NCI-H446 (cell line): ENCODE data around the gene RERG.
A peak's percentile ranks its signal among the peaks of the same experiment; 100 is the strongest.

Experiments
- DNase-seq, 2 experiments: peaks; one replicate each; lab custom pipeline; 2025; lab: John Stamatoyannopoulos, UW

The RERG gene

DNA sequence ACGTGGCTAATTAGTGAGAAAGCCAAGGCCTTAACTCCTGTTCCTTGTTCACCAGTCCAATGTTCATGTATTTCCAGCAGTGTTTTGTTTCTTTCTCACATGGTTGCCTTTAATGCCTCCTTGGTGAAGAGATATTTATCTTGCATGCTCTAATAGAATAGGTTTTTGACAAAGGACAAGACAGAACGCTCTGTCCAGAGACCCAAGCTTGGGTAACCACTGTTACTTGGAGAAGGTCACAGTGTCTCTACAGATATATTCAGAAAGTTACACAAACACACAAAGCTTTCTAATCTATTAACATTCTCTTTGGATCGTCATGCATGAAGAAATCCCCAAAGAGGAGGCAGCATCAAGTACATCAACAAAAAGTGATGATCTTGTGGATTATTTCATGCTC, 33.1 kb downstream of the RERG start:
- no peak for DNase-seq

DNA sequence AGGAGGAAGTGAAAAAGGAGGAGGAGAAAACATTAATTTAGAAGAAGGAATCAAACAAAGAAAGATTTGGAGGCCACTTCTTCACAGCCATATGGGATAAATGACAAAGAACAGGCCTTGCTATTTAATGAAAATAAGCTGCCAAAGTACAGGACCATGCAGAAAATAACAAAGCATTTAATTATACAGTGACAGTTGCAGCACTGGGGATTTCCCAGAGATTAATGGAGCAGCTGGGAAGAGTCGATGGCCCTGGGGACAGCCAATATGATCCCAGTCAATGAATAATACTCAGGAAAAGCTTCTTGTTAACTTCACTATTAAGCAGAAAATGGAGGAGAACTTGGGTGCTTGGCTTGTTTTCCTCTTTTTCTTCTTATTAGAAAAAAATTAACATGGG, 34.6 kb downstream of the RERG start:
- DNase-seq = peak in 1 of 2 experiments; percentile 9

DNA sequence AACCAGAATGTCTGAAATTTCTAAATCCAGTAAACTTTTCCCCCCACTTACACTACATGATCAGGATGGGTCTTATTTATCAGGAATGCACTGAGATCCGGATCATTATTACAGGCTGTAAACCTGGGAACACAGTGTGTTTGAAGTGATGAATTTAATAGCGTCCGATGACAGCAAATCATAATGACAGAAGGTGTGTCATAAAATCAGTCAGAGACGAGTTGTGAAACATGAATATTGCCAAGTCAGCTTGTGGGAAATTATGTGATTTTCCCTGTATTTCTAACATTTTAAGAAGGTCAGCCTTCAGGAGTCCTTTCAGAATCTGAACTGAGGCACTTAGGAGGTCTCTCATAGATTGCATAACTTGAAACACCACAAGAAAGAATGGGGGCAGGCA, 36.7 kb downstream of the RERG start:
- no peak for DNase-seq

DNA sequence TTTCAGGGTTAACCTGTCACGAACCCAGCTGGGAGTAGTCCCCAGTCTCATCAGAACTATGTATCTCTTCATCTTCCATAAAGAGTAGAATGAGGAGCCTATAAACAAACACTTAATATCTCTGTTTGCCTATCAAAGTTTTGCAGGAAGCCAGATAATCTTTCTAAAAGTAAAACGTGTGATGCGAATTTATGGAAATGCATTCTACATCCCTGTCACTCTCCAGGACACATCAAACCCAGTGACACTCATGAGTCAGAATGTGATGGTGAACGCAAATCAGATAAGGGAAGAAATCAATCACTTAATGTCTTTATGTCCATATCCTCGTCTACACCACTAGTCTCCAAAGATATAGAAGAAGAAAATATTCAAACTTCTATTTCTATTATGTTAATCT, 37.4 kb downstream of the RERG start:
- DNase-seq = no peak

DNA sequence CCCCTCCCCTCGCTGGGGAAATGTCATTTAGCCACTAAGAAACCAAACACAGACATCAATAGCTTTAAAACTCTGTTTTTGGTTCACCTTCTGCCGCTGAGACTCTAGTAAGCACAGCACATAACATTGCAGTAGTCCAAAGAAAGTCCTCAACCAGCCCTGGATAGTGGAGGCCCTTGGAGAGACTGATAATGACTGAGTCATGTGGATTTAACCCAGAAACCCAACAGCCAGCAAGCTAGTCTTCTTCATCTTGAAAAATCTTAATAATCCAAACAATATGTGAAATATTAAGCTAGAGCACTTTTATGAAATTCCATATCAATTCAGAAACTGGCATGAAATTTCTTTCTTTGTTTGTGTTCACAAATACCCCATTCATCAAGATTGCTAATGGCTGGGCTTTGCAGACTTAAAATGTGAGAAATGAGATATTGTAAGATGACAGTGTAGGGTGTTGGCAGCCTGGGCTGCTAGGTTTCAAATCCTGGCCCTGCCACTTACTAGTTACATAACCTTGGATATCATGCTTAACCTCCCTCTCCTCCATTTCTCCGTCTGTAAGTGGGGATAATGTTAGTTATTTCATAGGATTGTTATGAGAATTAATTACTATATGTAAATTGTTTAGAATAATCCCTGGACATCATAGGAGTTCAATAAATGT, 40.1 kb downstream of the RERG start:
- DNase-seq = no peak

DNA sequence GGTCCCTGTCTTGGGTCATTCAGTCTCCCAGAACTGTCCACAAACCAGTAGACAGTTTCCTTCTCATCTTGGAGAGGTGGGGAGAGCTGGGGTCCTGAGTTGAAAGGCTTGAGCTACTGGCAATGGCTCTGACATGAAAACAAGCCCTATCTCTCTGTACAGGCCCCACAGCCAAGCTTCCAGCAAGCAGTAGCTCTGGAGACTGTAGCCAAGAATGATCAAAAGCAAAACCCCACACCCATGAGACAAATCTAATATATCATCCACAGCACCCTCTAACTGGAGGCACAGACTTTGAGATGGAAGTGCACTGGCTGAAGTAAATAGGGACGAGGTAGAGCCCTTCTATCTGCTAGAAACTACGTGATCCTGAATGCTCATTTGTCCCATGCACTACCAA, 40.9 kb downstream of the RERG start:
- no peak for DNase-seq

DNA sequence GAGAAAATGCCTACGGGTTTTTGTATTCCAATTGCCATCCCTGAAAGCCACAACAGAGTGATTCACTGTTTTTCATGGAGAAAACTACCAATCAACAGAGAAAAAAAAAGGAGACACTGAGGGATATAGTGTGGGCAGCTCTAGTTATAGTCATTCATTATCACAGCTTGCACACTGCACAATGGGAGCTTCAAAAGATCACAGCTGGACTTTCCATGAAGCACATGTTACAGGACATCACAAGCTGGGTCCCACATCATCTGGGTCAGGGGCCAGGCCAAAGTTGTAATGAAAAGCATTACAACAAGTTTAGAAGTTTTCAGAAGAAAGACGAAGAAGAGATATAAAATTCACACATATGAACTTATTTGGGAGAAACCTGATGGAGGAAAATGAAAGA, 41.5 kb downstream of the RERG start:
- DNase-seq = no peak

- no peak for DNase-seq
Measured at GRCh38 chr12:15173142-15173541, 48.1 kb downstream of the RERG start.

GRCh38 chr12:15172060-15172822, 49.0 kb downstream of the RERG start:
- DNase-seq = no peak

GRCh38 chr12:15171012-15171655, 50.1 kb downstream of the RERG start:
- no peak for DNase-seq

DNA sequence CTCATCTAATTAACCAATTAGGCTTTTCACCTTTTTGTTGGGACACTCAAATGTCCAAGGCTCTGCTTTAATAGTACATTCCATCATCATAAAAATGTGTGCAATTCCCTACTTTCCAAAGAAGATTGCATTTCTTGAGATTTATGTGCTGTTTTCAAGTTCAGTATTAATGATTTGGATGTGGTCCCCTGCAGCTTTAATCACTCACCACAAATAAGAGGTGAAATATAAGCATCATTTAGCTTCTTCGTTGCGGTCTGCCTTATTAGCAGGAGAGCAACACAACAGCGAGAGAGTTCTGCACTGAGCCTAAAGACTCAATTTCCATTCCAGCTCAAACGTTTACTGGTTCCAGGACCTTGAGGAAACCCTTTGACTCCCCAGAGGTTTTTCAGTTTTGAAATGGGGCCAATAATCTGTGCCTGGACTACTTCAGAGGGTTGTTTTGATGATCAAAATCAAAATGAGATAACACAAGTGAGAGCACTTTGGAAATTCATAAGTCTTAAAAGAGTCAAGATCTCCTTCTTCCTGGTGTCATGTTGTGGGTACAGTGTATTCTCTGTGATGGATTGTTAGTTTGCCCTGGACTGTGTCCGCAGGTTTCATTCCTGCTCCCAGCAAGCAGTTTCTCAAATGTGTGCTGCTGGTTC, 53.1 kb downstream of the RERG start:
- DNase-seq = no peak

GRCh38 chr12:15165012-15165659, 56.1 kb downstream of the RERG start:
- peak; percentile 21 to 65 for DNase-seq

GRCh38 chr12:15163030-15163976, 57.9 kb downstream of the RERG start:
- no peak for DNase-seq

DNA sequence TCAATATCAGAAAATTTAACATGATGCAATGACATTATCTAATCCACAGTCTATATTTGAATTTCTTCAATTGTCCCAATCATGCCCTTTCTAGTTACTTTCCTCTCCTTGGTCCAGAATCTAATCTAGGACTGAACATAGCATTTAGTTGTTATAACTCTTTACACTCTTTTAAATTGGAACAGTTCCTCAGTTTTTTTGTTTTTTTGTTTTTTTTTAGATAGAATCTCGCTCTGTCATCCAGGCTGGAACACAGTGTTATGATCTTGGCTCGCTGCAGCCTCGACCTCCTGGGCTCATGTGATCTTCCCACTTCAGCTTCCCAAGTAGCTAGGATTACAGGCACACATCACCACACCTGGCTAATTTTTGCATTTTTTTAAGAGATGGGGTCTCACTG, 63.1 kb downstream of the RERG start:
- DNase-seq = no peak

- no peak for DNase-seq
Measured at GRCh38 chr12:15157269-15157671, 63.9 kb downstream of the RERG start.

DNA sequence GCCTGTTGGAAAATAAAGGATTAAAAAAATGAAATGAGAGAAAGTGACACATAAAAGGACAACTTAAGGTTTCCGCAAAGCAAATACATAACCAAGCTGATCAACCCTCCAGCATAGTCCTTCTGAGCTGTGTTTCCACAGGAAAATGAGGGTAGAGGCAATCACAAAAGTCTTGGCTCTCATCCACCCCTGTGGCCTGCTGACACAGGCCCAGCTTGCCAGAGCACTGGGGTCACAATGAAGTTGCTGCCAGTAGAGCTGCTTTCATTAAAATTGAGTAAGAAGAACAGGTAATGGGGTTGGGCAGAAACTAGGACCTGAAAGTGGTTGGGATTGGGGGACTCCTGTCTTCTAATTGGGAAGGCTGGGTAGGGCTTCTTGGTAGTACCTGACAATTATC, 65.9 kb downstream of the RERG start:
- DNase-seq = peak in 1 of 2 experiments; percentile 51

DNA sequence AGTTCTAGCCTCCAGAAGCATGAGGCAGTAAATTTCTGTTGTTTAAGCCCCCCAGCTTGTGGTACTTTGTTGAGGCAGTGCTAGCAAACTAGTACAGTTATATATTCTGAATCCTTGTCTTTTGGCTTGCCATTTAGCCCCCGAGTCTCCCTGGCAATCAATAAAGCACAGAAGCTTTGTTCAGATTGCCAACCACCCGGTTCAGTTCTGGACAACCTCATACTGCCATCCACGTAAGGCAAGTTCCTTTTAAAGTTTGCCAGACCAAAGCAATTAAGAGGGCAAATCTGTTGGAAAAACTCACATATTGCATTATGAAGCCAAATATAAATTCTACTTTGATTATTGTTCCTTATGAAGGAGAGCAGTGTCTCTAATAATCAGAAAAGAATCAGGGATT, 67.1 kb downstream of the RERG start:
- peak; percentile 47 to 65 for DNase-seq

DNA sequence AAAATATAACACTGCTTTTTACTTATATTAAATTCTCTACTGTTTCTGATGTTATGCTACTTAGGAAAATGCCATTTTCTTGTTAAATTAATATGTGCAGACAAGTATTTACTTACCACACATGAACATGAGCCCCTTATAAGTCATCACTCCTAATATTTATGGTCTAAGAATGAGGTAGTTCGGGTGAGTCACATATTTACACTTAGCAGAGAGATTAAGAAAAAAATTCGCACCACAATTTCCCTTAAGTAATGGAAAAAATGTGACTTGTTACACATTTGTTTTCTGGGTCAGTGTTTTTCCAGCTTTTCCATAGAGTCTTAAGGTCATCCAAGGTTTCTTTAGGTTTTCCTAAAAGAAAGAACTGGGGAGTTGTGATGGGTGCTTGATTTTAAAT, 68.3 kb downstream of the RERG start:
- DNase-seq = no peak

- DNase-seq = no peak
Measured at GRCh38 chr12:15152456-15152855, 68.8 kb downstream of the RERG start.

- peak in 1 of 2 experiments; percentile 42 for DNase-seq
Measured at GRCh38 chr12:15151161-15152091, 69.8 kb downstream of the RERG start.
